Measurements from ENCODE around the gene FGD5.

The FGD5 gene

DNA sequence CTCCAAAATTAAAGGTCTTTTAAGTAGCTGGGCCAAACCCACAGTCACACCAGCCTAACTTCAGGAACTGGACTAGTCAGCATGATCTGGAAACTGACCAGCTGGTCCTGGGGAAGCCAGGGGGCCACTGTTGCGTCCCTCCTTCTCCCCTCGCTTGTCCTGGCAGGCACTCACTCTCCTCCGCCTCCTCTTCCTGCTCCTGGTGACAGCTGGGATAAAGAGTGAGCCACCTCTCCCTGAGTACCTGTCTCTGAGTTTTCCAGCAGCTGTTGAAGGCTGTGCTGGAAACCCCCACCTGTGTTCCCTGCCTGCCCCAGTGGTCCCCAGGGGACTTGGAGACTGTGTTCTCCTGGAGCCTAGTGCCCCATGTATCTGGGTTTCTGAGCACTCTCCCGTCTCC is 56.0 kb downstream of the FGD5 start:
- no peak overlapping the region for H3K4me3 ChIP-seq (ENCODE audit: low read depth, low read length)

DNA sequence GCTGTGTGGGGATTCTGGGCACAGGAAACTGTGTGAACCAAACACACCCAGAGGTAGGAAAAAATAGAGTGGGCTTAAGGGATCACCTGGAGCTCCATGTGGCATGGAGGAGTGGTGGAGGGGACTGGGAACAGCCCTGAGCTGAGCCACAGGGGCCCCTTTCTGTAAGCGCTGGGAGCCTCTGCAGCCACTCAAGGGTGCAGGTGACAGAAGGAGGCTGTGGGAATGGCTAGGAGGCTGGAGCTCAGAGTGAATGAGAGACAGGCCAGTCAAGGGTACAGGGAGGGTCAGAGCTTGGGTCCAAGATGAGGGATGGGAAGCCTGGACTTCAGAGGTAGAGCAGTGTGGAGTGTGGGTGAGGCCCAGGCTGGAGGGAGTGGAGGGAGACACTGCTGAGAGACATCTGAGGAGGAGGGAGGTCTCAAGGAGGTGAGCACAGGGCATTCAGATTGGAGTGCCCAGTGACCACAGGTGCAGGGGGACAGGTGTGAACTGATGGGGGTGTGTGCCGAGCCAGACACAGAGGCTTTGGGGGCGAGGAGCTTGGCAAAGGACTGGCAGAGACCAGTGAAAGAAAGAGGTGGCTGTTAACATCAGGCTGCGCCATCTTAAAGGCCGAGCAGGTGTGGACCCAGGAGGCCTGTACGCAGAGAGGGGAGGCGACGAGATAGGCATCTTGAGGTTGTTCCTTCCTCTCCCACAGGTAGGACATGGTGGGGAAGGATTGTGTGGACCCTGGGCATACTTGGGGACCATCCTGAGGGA is 56.8 kb downstream of the FGD5 start:
- no peak overlapping the region for H3K4me3 ChIP-seq (ENCODE audit: low read depth, low read length)

DNA sequence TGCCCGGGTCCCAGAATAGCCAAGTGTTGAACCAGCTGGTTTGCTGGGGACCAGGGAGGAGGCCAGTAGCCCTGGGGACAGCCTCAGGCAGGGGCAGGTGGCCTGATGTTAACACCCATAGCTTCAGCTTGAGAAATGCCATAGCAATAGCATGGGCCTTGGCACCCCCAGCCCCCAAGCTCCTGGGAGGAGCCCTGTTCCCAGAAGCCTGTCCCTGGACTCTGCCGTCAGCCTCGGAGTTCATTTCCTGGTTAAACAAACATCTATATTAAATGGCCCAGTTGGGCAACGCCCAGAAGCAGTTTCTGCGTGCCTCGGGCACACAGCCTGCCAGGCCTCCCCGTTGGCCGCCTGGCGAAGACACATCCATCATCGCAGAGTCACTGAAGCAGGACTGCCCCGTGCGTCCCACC is 58.2 kb downstream of the FGD5 start:
- H3K4me3 ChIP-seq (ENCODE audit: low read depth, low read length): no peak overlapping the region

DNA sequence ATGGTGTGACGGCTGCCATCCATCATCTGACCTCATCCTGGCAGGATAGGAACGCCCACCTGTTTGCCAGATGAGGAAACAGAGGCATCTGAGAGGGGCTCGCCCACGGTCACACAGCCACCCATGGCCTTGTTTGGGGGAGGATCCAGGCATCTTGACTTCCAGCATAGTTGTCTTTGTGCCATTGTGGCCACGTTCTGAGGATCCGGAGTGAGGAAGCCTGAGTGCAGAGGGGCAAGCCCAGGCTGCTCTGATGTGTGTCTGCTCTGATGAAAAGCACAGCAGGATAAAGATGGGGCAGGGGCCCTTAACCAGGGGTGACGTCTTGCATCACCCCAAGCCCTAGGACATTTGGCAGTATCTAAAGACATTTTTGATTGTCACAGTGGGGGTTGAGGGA is 58.7 kb downstream of the FGD5 start:
- no peak overlapping the region for H3K4me3 ChIP-seq (ENCODE audit: low read depth, low read length)

GRCh38 chr3:14879211-14879874 is 60.6 kb downstream of the FGD5 start:
- no peak overlapping the region for H3K4me3 ChIP-seq (ENCODE audit: low read depth, low read length)

DNA sequence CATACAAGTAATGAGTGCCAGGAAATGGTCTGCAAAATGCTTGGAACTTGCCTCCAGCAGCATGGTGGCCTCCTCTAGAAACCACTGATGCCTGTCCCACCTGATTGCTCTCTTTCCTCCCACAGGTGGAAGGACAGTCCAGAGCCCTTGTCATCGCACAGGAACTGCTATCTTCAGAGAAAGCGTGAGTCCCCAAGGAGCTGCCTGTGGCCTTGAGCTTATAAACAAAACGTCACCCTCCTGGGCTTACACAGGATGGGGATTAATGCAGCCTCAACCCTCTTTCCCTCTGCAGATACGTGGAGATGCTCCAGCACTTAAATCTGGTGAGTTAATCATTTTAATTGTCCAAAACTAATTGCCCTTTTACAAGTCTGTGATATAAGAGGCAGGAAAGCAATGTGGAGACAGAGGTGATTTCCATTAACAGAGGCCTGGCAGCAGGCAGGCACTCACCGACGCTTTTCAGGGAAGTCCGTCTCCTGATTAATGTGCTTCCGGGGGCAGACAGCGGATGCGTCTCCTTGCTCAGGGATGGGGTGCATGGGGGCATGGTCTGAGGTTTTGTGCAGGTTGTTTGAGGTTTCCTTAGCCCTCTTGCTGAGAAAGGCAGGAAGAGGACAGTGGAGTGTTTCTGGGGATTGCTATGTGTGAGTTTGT is 61.8 kb downstream of the FGD5 start:
- H3K4me3 ChIP-seq (ENCODE audit: low read depth, low read length): no peak overlapping the region

GRCh38 chr3:14883226-14883625 is 64.5 kb downstream of the FGD5 start:
- no peak overlapping the region for H3K4me3 ChIP-seq (ENCODE audit: low read depth, low read length)

- H3K4me3 ChIP-seq (ENCODE audit: low read depth, low read length): no peak overlapping the region
Measured at GRCh38 chr3:14884665-14885064, 65.9 kb downstream of the FGD5 start.

DNA sequence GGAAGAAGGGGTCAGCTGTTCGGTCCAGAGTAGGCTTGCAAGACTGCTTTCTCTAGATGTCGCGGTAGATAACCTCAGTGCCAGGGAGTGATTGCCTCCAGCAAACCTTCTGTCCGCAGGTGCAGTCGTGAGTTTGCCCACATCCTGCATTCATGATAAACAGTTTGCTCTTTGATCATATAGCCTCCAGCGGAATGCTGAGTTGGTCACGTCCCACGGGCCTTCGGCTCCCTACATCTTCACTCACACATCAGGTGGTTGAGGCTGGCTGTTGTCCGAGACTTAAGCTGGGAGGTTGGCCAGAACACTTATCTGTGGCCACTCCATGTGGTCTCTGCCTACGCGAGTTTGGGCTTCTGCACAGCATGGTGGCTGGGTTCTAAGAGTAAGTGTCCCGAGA is 66.5 kb downstream of the FGD5 start:
- H3K4me3 ChIP-seq (ENCODE audit: low read depth, low read length): no peak overlapping the region

GRCh38 chr3:14886101-14886500 is 67.3 kb downstream of the FGD5 start:
- no peak overlapping the region for H3K4me3 ChIP-seq (ENCODE audit: low read depth, low read length)

DNA sequence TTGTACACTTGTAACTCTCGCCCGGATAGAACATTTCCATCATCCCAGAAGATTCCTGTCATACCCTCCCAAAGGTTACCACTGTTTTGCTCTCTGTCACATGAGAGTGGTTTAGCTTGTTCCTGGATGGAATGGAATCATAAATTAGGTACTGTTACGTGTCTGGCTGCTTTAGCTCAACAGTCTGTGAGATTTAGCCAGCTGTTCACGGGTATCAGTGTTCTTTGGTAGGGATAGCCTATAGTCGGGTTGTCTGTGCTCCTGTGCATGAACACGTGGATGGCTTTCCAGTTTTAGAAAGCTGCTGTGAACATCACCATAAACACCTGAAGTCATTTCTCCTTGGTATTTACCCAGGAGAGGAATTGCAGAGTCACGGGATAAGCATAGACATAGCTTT is 70.4 kb downstream of the FGD5 start:
- H3K4me3 ChIP-seq (ENCODE audit: low read depth, low read length): no peak overlapping the region

DNA sequence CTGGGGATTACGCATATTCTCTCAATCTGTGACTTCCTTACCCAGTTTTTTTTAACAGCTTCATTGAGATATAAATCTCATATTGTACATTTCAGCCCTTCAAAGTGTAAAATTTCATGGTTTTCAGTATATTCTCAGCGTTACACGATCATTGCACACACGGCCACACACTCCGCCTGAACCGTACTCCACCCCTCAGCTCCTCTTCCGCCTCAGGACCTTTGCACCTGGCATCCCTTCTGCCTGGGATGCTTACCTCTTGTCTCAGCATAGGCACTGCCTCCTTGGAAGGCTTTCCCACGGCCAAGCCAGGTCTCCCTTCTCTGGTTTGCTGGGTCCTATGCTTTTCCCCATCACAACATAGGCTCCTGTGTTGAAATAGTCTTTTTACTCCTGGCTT is 71.2 kb downstream of the FGD5 start:
- H3K4me3 ChIP-seq (ENCODE audit: low read depth, low read length): no peak overlapping the region

DNA sequence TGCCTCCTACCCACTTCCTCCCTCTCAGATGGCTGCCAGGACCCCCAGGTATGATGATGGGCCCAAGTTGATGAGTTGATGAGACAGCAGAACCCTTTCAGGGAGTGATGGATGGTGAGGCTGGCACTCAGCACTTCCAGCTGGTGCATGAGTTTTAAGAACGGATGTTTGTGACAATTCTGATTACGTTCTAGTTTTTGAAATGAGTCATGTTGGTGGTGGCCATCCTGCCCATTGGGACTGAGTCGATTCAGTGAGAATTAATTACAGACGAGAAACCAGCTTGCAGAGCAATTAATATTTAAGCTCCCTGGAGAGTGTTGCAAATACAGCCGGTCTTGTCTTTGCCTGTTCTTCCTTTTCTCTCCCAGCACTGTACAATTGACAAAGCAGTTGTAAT is 71.7 kb downstream of the FGD5 start:
- no peak overlapping the region for H3K4me3 ChIP-seq (ENCODE audit: low read depth, low read length)

DNA sequence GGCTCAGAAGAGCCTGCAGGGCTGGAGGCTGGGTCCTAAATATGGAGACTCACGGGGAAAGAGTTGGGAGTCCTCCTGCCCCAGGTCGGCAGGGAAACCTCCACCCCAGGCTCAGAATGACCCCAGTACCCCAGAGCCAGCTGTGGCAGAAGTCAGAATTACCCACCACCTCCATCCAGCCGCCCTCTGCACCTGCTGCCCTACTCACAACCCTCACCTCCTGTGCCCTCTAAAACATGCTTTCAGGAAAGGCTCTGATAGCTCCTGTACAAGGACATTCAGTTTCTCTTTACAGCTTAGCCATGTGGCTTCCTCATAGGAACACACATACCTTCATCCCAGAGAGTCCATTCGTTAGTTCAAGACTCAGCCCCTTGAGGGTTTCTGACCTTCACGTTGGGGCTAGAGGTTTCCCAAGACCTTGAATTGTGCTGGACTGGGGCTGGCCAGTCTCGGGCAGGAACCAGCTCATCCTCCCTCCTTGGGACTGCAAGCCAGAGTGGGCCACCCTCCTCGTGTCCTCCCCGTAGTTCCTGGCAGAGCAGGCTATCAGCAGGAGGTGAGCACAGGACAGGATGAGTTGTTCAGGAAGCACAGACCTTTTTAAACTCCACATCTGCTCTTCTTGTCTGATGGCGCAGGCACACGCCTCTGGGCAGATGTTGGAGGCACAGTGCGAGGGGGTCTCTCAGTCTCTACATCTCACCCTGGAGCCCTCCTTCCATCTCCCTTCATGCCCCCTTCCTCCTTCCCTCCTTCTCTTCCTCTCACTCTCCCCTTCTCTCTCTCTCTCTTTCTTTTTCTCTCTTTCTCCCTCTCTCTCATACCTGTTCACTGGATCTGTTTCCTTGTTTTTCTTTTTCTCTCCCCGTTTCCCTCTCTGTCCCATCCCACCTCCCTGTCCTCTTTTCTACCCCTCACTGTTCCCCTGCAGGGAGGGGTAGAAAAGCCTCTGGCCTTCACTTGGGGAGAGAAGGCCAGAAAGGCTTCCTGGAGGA is 72.7 kb downstream of the FGD5 start:
- no peak overlapping the region for H3K4me3 ChIP-seq (ENCODE audit: low read depth, low read length)

- H3K4me3 ChIP-seq (ENCODE audit: low read depth, low read length): no peak overlapping the region
Measured at GRCh38 chr3:14892226-14892625, 73.5 kb downstream of the FGD5 start.

DNA sequence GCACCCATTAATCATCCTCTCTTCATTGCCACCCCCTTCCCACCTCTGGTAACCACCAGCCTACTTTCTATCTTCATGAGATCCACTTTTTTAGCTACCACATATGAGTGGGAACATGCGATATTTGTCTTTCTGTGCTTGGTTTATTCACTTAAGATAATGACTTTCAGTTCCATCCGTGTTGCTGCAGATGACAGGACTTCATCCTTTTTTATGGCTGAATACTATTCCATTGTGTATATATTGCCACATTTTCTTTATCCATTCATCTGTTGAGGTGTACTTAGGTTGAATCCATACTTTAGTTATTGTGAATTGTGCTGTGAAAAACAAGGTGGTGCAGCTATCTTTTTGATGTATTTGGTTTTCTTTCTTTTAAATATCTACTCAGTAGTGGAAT is 75.3 kb downstream of the FGD5 start:
- no peak overlapping the region for H3K4me3 ChIP-seq (ENCODE audit: low read depth, low read length)

GRCh38 chr3:14897266-14897665 is 78.5 kb downstream of the FGD5 start:
- no peak overlapping the region for H3K4me3 ChIP-seq (ENCODE audit: low read depth, low read length)

DNA sequence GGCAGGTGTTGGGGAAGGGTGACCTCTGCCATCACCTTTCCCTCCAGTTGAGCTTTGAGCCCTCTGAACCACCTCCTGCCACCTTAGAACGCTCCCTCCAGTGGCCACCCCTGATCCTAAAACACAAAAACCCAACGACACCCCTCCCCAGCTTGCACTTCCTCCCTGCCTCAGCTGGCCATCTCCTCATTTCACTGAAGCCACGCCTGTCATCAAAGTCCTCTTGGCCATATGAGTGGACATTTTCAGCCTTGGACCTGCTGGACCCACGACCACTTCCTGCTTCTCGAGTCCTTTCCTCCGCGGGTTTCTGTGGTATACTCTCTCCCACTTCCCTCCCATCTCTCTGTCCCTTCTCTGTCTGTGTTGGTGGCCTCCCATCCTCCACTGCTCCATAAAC is 80.2 kb downstream of the FGD5 start:
- H3K4me3 ChIP-seq (ENCODE audit: low read depth, low read length): no peak overlapping the region

DNA sequence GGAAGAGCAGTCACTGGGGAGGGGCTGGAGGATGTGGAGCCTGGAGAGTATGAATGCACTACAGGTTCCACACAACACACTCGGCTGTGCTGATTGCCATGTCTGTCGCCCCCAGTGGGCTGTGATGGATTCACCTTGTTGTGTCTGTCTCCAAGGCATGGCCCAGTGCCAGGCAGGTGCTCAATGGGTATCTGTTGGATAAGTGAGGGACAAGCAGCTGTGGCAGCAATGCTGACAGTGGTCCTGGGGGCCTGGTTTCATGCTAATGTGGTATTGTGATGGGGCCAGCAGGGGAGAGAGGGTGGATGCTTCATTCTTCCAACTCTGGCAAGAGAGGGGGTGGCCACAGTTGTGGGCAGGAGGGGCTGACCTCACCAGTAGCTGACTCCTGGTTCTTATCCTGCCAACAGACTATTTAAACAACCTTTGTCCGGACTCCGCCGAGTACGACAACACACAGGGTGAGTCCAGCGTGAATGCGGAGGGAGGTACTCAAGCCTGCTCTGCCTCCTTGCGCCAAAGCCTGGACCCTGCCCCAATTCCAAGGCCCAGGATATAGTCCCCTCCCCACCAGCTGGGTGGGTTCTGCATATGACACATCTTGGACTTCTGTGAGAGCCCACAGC is 81.3 kb downstream of the FGD5 start:
- H3K4me3 ChIP-seq (ENCODE audit: low read depth, low read length): no peak overlapping the region

All from iPS-11a (cell line).